Trophoblast cell (in vitro differentiated cells and primary cell): ENCODE data around the gene CHCHD3.

Experiments used
- DNase-seq, 2 donors: peaks; one replicate each; pipeline ENCODE4 v3.0.0-alpha.2; 2016
- H2AFZ ChIP-seq: 2 replicates; pipeline ENCODE4 v1.6.1; 2013; ENCODE audit warnings: low read length, moderate library complexity, mild to moderate bottlenecking; ENCODE audit not compliant: insufficient read depth, poor library complexity
- H2AK5ac ChIP-seq: 2 replicates; pipeline ENCODE4 v1.6.1; 2013; ENCODE audit warnings: mild to moderate bottlenecking, low read length
- H2BK120ac ChIP-seq: 2 replicates; pipeline ENCODE4 v1.6.1; 2013; ENCODE audit warnings: low read length, mild to moderate bottlenecking, moderate library complexity; ENCODE audit not compliant: insufficient read depth, poor library complexity
- H2BK12ac ChIP-seq: 2 replicates; pipeline ENCODE4 v1.6.1; 2013; ENCODE audit warnings: mild to moderate bottlenecking, low read length, moderate library complexity
- H2BK5ac ChIP-seq: 2 replicates; pipeline ENCODE4 v1.6.1; 2013; ENCODE audit warnings: low read length, low read depth, moderate library complexity, mild to moderate bottlenecking; ENCODE audit not compliant: poor library complexity
- H3K14ac ChIP-seq: 2 replicates; pipeline ENCODE4 v1.6.1; 2013; ENCODE audit warnings: mild to moderate bottlenecking, low read length
- H3K18ac ChIP-seq: 2 replicates; pipeline ENCODE4 v1.6.1; 2013; ENCODE audit warnings: mild to moderate bottlenecking, low read length
- H3K23ac ChIP-seq: 2 replicates; pipeline ENCODE4 v1.6.1; 2013; ENCODE audit warnings: low read length
- H3K27ac ChIP-seq: 2 replicates; pipeline ENCODE4 v1.5.1; 2013; ENCODE audit warnings: low read depth, mild to moderate bottlenecking, inconsistent platforms, low read length, moderate library complexity
- H3K27me3 ChIP-seq: 2 replicates; pipeline ENCODE4 v1.6.1; 2013; ENCODE audit warnings: inconsistent platforms, mild to moderate bottlenecking, low read length, moderate library complexity; ENCODE audit not compliant: insufficient read depth
- H3K36me3 ChIP-seq, 2 experiments: 1 replicate in 1 of 2; 2 replicates in 1 of 2; pipeline ENCODE4 v1.6.1; 2013; ENCODE audit warnings: low read length in 2 of 2, mild to moderate bottlenecking in 2 of 2, moderate library complexity in 1 of 2; ENCODE audit not compliant: insufficient read depth in 2 of 2, control insufficient read depth in 1 of 2
- H3K4ac ChIP-seq: 2 replicates; pipeline ENCODE4 v1.6.1; 2013; ENCODE audit warnings: low read depth, mild to moderate bottlenecking, low read length, moderate library complexity
- H3K4me1 ChIP-seq, 2 experiments: 1 replicate in 1 of 2; 2 replicates in 1 of 2; pipeline ENCODE4 v1.6.1; 2013; ENCODE audit warnings: low read length in 2 of 2, mild to moderate bottlenecking in 2 of 2, moderate library complexity in 1 of 2; ENCODE audit not compliant: insufficient read depth in 2 of 2, control insufficient read depth in 1 of 2
- H3K4me2 ChIP-seq: 2 replicates; pipeline ENCODE4 v1.6.1; 2013; ENCODE audit warnings: inconsistent platforms, mild to moderate bottlenecking, low read length, moderate library complexity
- H3K4me3 ChIP-seq: 2 replicates; pipeline ENCODE4 v1.5.1; 2013; ENCODE audit warnings: mild to moderate bottlenecking, low read depth, low read length, inconsistent platforms
- H3K79me1 ChIP-seq: one replicate; pipeline ENCODE4 v1.6.1; 2013; ENCODE audit warnings: low read length
- H3K79me2 ChIP-seq: 2 replicates; pipeline ENCODE4 v1.6.1; 2013; ENCODE audit warnings: low read length, mild to moderate bottlenecking; ENCODE audit not compliant: control insufficient read depth, insufficient read depth, poor library complexity
- H3K9ac ChIP-seq: 2 replicates; pipeline ENCODE4 v1.6.1; 2013; ENCODE audit warnings: mild to moderate bottlenecking, low read length
- H3K9me3 ChIP-seq: 2 replicates; pipeline ENCODE4 v1.6.1; 2013; ENCODE audit warnings: low read depth, mild to moderate bottlenecking, control low read depth, inconsistent platforms, low read length; ENCODE audit not compliant: insufficient read depth
- H4K12ac ChIP-seq: 2 replicates; pipeline ENCODE4 v1.6.1; 2013; ENCODE audit warnings: low read depth, mild to moderate bottlenecking, low read length, moderate library complexity
- H4K8ac ChIP-seq: 2 replicates; pipeline ENCODE4 v1.6.1; 2013; ENCODE audit warnings: low read depth, mild to moderate bottlenecking, low read length, moderate library complexity
- H4K91ac ChIP-seq: one replicate; pipeline ENCODE4 v1.6.1; 2013; ENCODE audit warnings: low read depth, mild to moderate bottlenecking, low read length, moderate library complexity
- WGBS: extraction: QIAGEN DNeasy Blood & Tissue Kit; methylation state at CpG from one replicate; pipeline ENCODE4 v1.1.7; 2013; ENCODE audit warnings: missing lambda C conversion rate; ENCODE audit not compliant: insufficient read length, insufficient coverage; ENCODE audit errors: extremely low coverage; 5-methylcytosine and 5-hydroxymethylcytosine counted together

CHCHD3 gene

DNA sequence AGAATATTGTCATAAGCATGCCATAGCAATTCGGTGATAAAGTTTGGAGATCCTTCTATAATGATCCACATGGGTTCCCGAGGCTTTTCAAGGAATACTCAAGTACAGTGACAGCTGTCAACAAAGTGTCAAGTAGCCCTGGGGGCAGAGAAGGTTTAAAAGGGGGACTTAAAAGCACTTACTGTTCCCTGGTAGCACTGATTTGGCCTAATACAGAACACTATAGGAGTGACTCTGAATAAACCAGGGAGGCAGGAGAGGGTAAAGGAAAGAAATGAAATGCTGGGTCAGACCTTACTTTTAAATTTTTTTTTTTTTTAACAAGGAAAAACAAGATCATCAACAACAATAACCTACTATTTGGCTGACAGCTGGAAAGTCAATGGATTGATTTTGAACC is 20.1 kb downstream of the CHCHD3 start:
- Histone ChIP-seq H3K36me3 (peaks cover 0 to 2% of the 10 kb centered on the region in 2 experiments), H3K18ac (no peak overlapping the region), H3K4ac (no peak overlapping the region), H2BK12ac (no peak overlapping the region), H3K79me1 (no peaks in the 10 kb centered on the region), H3K27ac (no peak overlapping the region), H3K4me1 (no peaks in the 10 kb centered on the region), H2AFZ (no peak overlapping the region), H4K91ac (no peak overlapping the region), H3K14ac (no peak overlapping the region), H3K9ac (no peak overlapping the region), H3K23ac (no peak overlapping the region), H3K9me3 (no peaks in the 10 kb centered on the region), H3K4me2 (no peak overlapping the region), H2AK5ac (no peak overlapping the region), H2BK5ac (no peak overlapping the region), H2BK120ac (no peak overlapping the region), H3K79me2 (no peaks in the 10 kb centered on the region), H4K8ac (no peak overlapping the region), H4K12ac (no peak overlapping the region), H3K4me3 (no peak overlapping the region), H3K27me3 (no peaks in the 10 kb centered on the region)
- no peak for DNase-seq
- no CpG with 5 or more reads among the region's 2 CpGs for WGBS

DNA sequence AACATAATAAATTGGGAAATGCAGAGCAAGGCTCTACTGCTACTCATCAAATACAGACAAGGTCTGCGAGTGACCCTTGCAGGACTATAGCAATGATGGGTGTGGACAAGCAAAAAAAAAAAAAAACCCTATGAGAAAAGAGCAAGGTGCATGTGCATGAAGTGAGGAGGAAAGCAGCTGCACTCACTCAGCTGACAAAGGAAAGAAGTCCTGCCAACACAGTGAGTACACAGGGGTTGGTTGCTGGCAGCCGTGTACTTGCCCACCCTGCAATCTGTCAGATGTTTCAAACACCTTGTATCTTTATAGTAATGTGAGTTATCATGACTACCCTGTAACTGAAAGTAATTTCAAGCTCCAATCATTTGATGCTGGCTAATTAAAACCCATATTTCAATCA is 20.5 kb downstream of the CHCHD3 start:
- Histone ChIP-seq H2AFZ (no peak overlapping the region), H3K18ac (no peak overlapping the region), H4K8ac (no peak overlapping the region), H3K4me1 (no peaks in the 10 kb centered on the region), H2BK12ac (no peak overlapping the region), H3K79me2 (no peaks in the 10 kb centered on the region), H3K27ac (no peak overlapping the region), H3K9me3 (no peaks in the 10 kb centered on the region), H4K91ac (no peak overlapping the region), H3K4ac (no peak overlapping the region), H3K27me3 (no peaks in the 10 kb centered on the region), H2AK5ac (no peak overlapping the region), H4K12ac (no peak overlapping the region), H3K23ac (no peak overlapping the region), H2BK120ac (no peak overlapping the region), H2BK5ac (no peak overlapping the region), H3K9ac (no peak overlapping the region), H3K4me2 (no peak overlapping the region), H3K14ac (no peak overlapping the region), H3K79me1 (no peaks in the 10 kb centered on the region), H3K4me3 (no peak overlapping the region), H3K36me3 (peaks cover 0 to 2% of the 10 kb centered on the region in 2 experiments)
- DNase-seq: no peak
- no CpG with 5 or more reads among the region's 2 CpGs for WGBS

DNA sequence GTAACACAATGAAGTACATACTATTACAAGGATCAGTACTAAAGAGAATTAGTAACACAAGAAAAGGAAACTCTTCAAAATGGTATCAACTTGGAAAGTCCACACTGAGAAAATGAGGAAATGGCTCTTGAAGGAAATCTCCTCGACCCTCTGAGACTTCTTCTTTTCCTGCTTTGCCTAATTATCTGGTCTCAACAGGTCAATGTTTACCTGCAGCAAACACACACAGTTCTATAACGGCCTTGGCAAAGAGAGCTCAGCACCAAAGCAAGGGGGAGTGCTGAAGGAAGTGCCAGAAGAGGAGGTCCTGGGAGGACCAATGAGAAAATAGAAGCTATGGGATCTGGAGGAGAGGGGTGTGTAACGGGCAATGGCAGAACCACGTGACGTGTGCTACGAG is 21.9 kb downstream of the CHCHD3 start:
- Histone ChIP-seq H2BK120ac (no peak overlapping the region), H3K36me3 (peaks cover 0 to 2% of the 10 kb centered on the region in 2 experiments), H2AFZ (no peak overlapping the region), H3K4me2 (no peak overlapping the region), H3K4me1 (no peaks in the 10 kb centered on the region), H2BK12ac (no peak overlapping the region), H3K23ac (no peak overlapping the region), H2BK5ac (no peak overlapping the region), H3K79me2 (no peaks in the 10 kb centered on the region), H4K8ac (no peak overlapping the region), H3K9ac (no peak overlapping the region), H3K4me3 (no peak overlapping the region), H4K12ac (no peak overlapping the region), H4K91ac (no peak overlapping the region), H3K27me3 (no peaks in the 10 kb centered on the region), H3K18ac (no peak overlapping the region), H3K4ac (no peak overlapping the region), H3K27ac (no peak overlapping the region), H3K9me3 (no peaks in the 10 kb centered on the region), H3K79me1 (no peaks in the 10 kb centered on the region), H3K14ac (no peak overlapping the region), H2AK5ac (no peak overlapping the region)
- WGBS: no CpG with 5 or more reads among the region's 6 CpGs
- no peak for DNase-seq

DNA sequence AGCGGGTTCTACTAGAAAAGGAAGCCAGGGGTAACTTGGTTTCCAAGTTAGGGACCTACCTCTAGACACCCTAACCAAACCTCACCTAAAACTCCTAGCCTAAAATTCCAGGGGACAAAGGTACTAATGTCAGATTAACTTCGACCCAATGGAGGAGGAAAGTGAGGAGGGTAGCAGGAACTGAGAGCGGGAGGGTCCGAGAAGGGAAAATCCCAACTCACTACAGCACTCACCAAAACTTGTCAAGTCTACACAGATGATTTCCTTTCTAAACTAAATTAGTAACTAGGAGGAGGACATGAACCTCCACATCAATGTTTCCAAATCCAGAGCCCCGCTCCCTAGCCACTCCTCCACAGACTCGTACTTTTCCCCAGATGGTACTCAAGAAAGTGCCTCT is 22.6 kb downstream of the CHCHD3 start:
- Histone ChIP-seq H3K36me3 (peaks cover 0 to 2% of the 10 kb centered on the region in 2 experiments), H3K4me1 (no peaks in the 10 kb centered on the region), H2BK12ac (no peak overlapping the region), H4K12ac (no peak overlapping the region), H4K8ac (no peak overlapping the region), H3K4me3 (no peak overlapping the region), H3K23ac (no peak overlapping the region), H3K18ac (no peak overlapping the region), H2BK5ac (no peak overlapping the region), H3K79me2 (no peaks in the 10 kb centered on the region), H3K4ac (no peak overlapping the region), H3K27me3 (no peaks in the 10 kb centered on the region), H3K9me3 (no peaks in the 10 kb centered on the region), H2AK5ac (no peak overlapping the region), H3K79me1 (no peaks in the 10 kb centered on the region), H2AFZ (no peak overlapping the region), H2BK120ac (no peak overlapping the region), H3K4me2 (no peak overlapping the region), H3K27ac (no peak overlapping the region), H3K14ac (no peak overlapping the region), H4K91ac (no peak overlapping the region), H3K9ac (no peak overlapping the region)
- no peak for DNase-seq
- no CpG with 5 or more reads among the region's 6 CpGs for WGBS
